HG03159 (cell line): ENCODE measurements around the gene CHDH.

Experiments
- ATAC-seq: cut with Tn5 transposase; IDR thresholded peaks from one replicate; pipeline ENCODE4 v1.9.1; 2021; ENCODE audit warnings: mild to moderate bottlenecking, moderate library complexity; ENCODE audit not compliant: unreplicated experiment

CHDH gene

GRCh38 chr3:53763353-53763752 lies 82.9 kb downstream of the CHDH start:
- ATAC-seq: no peak
